Gastrocnemius medialis (tissue), 4 donors: Measurements from ENCODE around the gene PATL2. TPM values are rescaled to one million over a fixed set of nuclear protein-coding genes. Genes with fewer than 3 reads are reported as not detected.
"Not testable (repeated sequence)": the region's sequence is repeated elsewhere in the genome, so short reads cannot be mapped to it uniquely, and the experiment has no call there.

Experiments
- ATAC-seq, 2 donors: fragments of 150-250 bp; one replicate each; pipeline ENCODE4 v1.9.1; 2016
- DNase-seq, 2 donors: peaks; one replicate each; pipeline ENCODE4 v3.0.0-alpha.2; 2019
- H3K27ac ChIP-seq, 4 donors: fragments of 200-600 bp; sonication (generic); 1 replicate in 1 of 4; 2 replicates in 3 of 4; pipeline ENCODE4 v1.5.1; 2016 to 2018; ENCODE audit warnings: mild to moderate bottlenecking in 2 of 4, moderate library complexity in 1 of 4
- H3K27me3 ChIP-seq, 3 donors: fragments of 200-600 bp; sonication (generic) in 2 of 3; 1 replicate in 1 of 3; 2 replicates in 2 of 3; pipeline versions ENCODE4 v1.5.1 to v1.6.0; 2016 to 2019; ENCODE audit warnings: mild to moderate bottlenecking in 1 of 3, moderate library complexity in 1 of 3
- H3K36me3 ChIP-seq, 2 donors: fragments of 200-600 bp; sonication (generic) in 1 of 2; one replicate each; pipeline ENCODE4 v1.5.1; 2017 to 2018
- H3K4me1 ChIP-seq, 2 donors: fragments of 200-600 bp; sonication (generic) in 1 of 2; one replicate each; pipeline ENCODE4 v1.5.1; 2016 to 2017; ENCODE audit warnings: mild to moderate bottlenecking in 2 of 2
- H3K4me3 ChIP-seq, 4 donors: fragments of 200-600 bp; sonication (generic) in 3 of 4; 1 replicate in 1 of 4; 2 replicates in 3 of 4; pipeline ENCODE4 v1.5.1; 2016 to 2019; ENCODE audit warnings: mild to moderate bottlenecking in 2 of 4
- H3K9me3 ChIP-seq, 3 donors: fragments of 200-600 bp; sonication (generic) in 2 of 3; 1 replicate in 1 of 3; 2 replicates in 2 of 3; pipeline ENCODE4 v1.5.1; 2016 to 2019
- POLR2A ChIP-seq, 2 donors: fragments of 450-650 bp; IDR thresholded peaks; one replicate each; pipeline ENCODE4 v1.6.1; 2017; ENCODE audit warnings: antibody characterized with exemption in 2 of 2, mild to moderate bottlenecking in 2 of 2, moderate library complexity in 2 of 2
- in situ Hi-C, 4 donors: fragments of 200-750 bp; cut with MboI; loops; one replicate each; pipeline versions ENCODE4 v1.15.0 to v1.8.0; 2017; ENCODE audit warnings: low sequenced_read_pairs in 4 of 4
- intact Hi-C: fragments of 100-400 bp; cut with DNase I; formaldehyde crosslinking; loops from one replicate; pipeline ENCODE4 v1.15.1; 2023; ENCODE audit warnings: low total_unique reads
- total RNA-seq, 4 donors: library from RNA; depleted of rRNA; stranded (reverse); fragments of >200 nt; gene quantifications; one replicate each; pipeline versions ENCODE4 v1.1.0 to v1.2.3, GENCODE V29; 2016
- TF ChIP-seq, protein P1 (sequence below), 5 experiments: fragments of 450-650 bp in 3 of 5; fragments of 200-600 bp in 2 of 5; sonication (generic) in 2 of 5; IDR thresholded peaks in 4 of 5; conservative IDR thresholded peaks in 1 of 5; 1 replicate in 4 of 5; 2 replicates in 1 of 5; pipeline ENCODE4 v1.5.1; 2016 to 2019; ENCODE audit warnings: antibody characterized with exemption in 5 of 5, mild to moderate bottlenecking in 3 of 5, moderate library complexity in 3 of 5

The PATL2 gene
- total RNA-seq, 4 donors from 2014 or later = 0.13 TPM; not detected in 3

DNA sequence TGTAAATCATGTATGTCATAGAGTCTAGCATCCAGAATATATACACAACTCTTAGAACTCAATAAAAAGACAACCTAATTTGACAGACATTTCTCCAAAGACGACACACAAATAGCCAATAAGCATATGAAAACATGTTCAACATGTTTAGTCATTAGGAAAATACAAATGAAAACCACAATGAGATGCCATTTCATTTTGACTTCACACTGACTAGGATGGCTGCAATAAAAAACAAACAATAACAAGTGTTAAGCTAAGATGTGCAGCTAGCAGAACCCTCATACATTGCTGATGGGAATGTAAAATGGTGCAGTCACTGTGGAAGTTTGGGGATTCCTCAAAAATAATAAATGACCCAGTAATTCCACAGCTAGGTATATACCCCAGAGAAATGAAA lies 64.1 kb downstream of the PATL2 start:
- in situ Hi-C loops = no loop called here
- DNase-seq (no peak), ATAC-seq (no peak)
- Histone ChIP-seq H3K4me1 (no peaks in the 10 kb centered on the region), H3K27ac (no peak overlapping the region), H3K36me3 (peaks cover 3 to 59% of the 10 kb centered on the region in 2 donors), H3K27me3 (no peaks in the 10 kb centered on the region), H3K9me3 (no peaks in the 10 kb centered on the region), H3K4me3 (no peak overlapping the region)
- intact Hi-C loops = no loop called here
- no peak for TF ChIP-seq POLR2A (IDR thresholded peaks at IDR 0.05)
- TF ChIP-seq, protein P1, sequence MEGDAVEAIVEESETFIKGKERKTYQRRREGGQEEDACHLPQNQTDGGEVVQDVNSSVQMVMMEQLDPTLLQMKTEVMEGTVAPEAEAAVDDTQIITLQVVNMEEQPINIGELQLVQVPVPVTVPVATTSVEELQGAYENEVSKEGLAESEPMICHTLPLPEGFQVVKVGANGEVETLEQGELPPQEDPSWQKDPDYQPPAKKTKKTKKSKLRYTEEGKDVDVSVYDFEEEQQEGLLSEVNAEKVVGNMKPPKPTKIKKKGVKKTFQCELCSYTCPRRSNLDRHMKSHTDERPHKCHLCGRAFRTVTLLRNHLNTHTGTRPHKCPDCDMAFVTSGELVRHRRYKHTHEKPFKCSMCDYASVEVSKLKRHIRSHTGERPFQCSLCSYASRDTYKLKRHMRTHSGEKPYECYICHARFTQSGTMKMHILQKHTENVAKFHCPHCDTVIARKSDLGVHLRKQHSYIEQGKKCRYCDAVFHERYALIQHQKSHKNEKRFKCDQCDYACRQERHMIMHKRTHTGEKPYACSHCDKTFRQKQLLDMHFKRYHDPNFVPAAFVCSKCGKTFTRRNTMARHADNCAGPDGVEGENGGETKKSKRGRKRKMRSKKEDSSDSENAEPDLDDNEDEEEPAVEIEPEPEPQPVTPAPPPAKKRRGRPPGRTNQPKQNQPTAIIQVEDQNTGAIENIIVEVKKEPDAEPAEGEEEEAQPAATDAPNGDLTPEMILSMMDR (IDR thresholded peaks at IDR 0.05 in 4 of 5, conservative IDR thresholded peaks at IDR 0.05 in 1 of 5) = no peak

- ATAC-seq (no peak), DNase-seq (no peak)
- Histone ChIP-seq H3K27ac (no peak overlapping the region), H3K27me3 (no peaks in the 10 kb centered on the region), H3K4me1 (no peaks in the 10 kb centered on the region), H3K4me3 (no peak overlapping the region), H3K36me3 (peaks cover 3 to 53% of the 10 kb centered on the region in 2 donors), H3K9me3 (no peaks in the 10 kb centered on the region)
- intact Hi-C loops (no loop called here), in situ Hi-C loops (no loop called here)
- TF ChIP-seq POLR2A (IDR thresholded peaks at IDR 0.05) = no peak
- TF ChIP-seq, protein P1 (IDR thresholded peaks at IDR 0.05 in 4 of 5, conservative IDR thresholded peaks at IDR 0.05 in 1 of 5) = no peak
These were observed 64.7 kb downstream of the PATL2 start for GRCh38 chr15:44646460-44646859.

GRCh38 chr15:44641651-44642050 lies 69.5 kb downstream of the PATL2 start:
- intact Hi-C loops = no loop called here
- in situ Hi-C loops = no loop called here
- no peak for ATAC-seq
- Histone ChIP-seq H3K9me3 (no peaks in the 10 kb centered on the region), H3K36me3 (peaks cover 3 to 20% of the 10 kb centered on the region in 2 donors), H3K4me3 (no peak overlapping the region), H3K27ac (no peak overlapping the region), H3K4me1 (no peaks in the 10 kb centered on the region), H3K27me3 (no peaks in the 10 kb centered on the region)
- TF ChIP-seq, protein P1 (IDR thresholded peaks at IDR 0.05 in 4 of 5, conservative IDR thresholded peaks at IDR 0.05 in 1 of 5) = no peak
- no peak for TF ChIP-seq POLR2A (IDR thresholded peaks at IDR 0.05)
- no peak for DNase-seq

DNA sequence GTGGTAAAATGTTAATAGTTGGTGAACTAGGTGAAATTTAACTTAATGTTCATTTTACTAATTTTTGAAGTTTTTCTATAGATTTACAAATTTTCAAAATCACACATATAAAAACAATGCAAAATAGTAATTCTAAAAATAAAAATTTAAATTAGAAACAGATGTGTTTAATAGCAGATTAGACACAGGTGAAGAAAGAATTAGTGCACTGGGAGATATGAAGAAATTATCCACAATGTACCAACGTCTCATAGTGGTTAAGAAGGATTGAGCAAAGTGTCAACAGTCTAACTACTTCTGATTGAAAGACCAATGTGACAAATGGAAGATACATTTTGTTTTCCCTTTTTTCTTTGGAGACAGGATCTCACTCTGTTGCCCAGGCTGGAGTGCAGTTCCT lies 74.1 kb downstream of the PATL2 start:
- DNase-seq = no peak
- no peak overlapping the region for H3K27ac ChIP-seq
- H3K4me3 ChIP-seq = no peak overlapping the region
- intact Hi-C loops = loop anchor here (5.0 kb wide), 1 partner anchor 50 kb away; no protein-coding TSS in a partner anchor
- no peaks in the 10 kb centered on the region for H3K4me1 ChIP-seq
- H3K27me3 ChIP-seq = no peaks in the 10 kb centered on the region
- ATAC-seq = no peak
- no peaks in the 10 kb centered on the region for H3K9me3 ChIP-seq
- in situ Hi-C loops = no loop called here
- TF ChIP-seq, protein P1 (IDR thresholded peaks at IDR 0.05 in 4 of 5, conservative IDR thresholded peaks at IDR 0.05 in 1 of 5) = no peak
- TF ChIP-seq POLR2A (IDR thresholded peaks at IDR 0.05) = no peak
- H3K36me3 ChIP-seq = peaks cover 0 to 56% of the 10 kb centered on the region in 2 donors

DNA sequence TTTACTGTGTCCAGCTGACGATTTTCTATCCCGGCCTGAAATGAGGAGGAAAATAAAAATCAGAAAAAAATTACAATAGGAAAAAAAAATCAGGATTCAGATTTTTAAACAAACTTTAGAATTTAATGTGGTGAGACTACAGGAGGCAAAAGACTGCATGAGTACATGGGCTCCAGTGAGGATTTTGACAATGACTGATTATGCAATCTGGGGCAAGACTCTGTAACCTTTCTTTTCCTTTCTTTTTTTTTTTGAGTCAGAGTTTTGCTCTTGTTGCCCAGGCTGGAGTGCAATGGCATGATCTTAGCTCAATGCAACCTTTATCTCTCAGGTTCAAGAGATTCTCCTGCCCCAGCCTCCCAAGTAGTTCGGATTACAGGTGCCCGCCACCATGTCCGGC lies 77.5 kb downstream of the PATL2 start:
- Histone ChIP-seq H3K36me3 (peaks cover 0 to 85% of the 10 kb centered on the region in 2 donors), H3K27me3 (no peaks in the 10 kb centered on the region), H3K4me1 (no peaks in the 10 kb centered on the region), H3K9me3 (no peaks in the 10 kb centered on the region), H3K4me3 (no peak overlapping the region), H3K27ac (no peak overlapping the region)
- intact Hi-C loops (no loop called here), in situ Hi-C loops (no loop called here)
- TF ChIP-seq, protein P1 (IDR thresholded peaks at IDR 0.05 in 4 of 5, conservative IDR thresholded peaks at IDR 0.05 in 1 of 5) = no peak
- no peak for TF ChIP-seq POLR2A (IDR thresholded peaks at IDR 0.05)
- DNase-seq (no peak), ATAC-seq (no peak)

DNA sequence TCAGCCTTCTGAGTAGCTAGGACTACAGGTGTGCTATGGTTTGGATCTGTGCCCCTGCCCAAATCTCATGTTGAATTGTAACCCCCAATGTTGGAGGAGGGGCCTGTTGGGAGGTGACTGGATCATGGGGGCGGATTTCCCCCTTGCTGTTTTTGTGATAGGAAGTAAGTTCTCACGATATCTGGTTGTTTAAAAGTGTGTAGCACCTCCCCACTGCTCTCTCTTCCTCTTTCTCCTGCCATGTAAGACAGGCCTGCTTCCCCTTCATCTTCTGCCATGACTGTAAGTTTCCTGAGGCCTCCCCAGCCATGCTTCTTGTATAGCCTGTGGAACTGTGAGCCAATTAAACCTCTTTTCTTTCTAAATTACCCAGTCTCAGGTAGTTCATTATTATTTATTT lies 85.8 kb downstream of the PATL2 start:
- DNase-seq, intact Hi-C loops, in situ Hi-C loops, H3K4me3 ChIP-seq, ATAC-seq, H3K27ac ChIP-seq, H3K9me3 ChIP-seq, H3K4me1 ChIP-seq, H3K27me3 ChIP-seq: not testable (repeated sequence)
- H3K36me3 ChIP-seq = peaks cover 3 to 90% of the 10 kb centered on the region in 2 donors
